HG02759 (cell line): ENCODE measurements around the gene EPC2.
A peak's percentile ranks its signal among the peaks of the same experiment; 100 is the strongest.

ENCODE experiments used
- ATAC-seq: cut with Tn5 transposase; IDR thresholded peaks from one replicate; pipeline ENCODE4 v1.9.1; 2021; ENCODE audit warnings: mild to moderate bottlenecking, moderate library complexity; ENCODE audit not compliant: unreplicated experiment

The EPC2 gene

GRCh38 chr2:148796735-148797512, 152.4 kb downstream of the EPC2 start:
- no peak for ATAC-seq

- no peak for ATAC-seq
Measured at GRCh38 chr2:148802448-148803220, 158.1 kb downstream of the EPC2 start.

- no peak for ATAC-seq
Measured at GRCh38 chr2:148810081-148810480, 165.5 kb downstream of the EPC2 start.

GRCh38 chr2:148812306-148812705, 167.8 kb downstream of the EPC2 start:
- ATAC-seq, result no peak

- peak; percentile 100 for ATAC-seq
Measured at GRCh38 chr2:148813603-148814065, 169.1 kb downstream of the EPC2 start.

GRCh38 chr2:148814143-148814859, 169.8 kb downstream of the EPC2 start:
- peak; percentile 1 for ATAC-seq

GRCh38 chr2:148814860-148815419, 170.4 kb downstream of the EPC2 start:
- ATAC-seq, result no peak

- no peak for ATAC-seq
Measured at GRCh38 chr2:148816176-148816575, 171.6 kb downstream of the EPC2 start.

GRCh38 chr2:148817210-148817708, 172.7 kb downstream of the EPC2 start:
- no peak for ATAC-seq

- ATAC-seq, result no peak
Measured at GRCh38 chr2:148819019-148819585, 174.6 kb downstream of the EPC2 start.

- ATAC-seq, result no peak
Measured at GRCh38 chr2:148824190-148824589, 179.6 kb downstream of the EPC2 start.

GRCh38 chr2:148826791-148827190, 182.2 kb downstream of the EPC2 start:
- no peak for ATAC-seq

- no peak for ATAC-seq
Measured at GRCh38 chr2:148828941-148829340, 184.4 kb downstream of the EPC2 start.

GRCh38 chr2:148829618-148830017, 185.1 kb downstream of the EPC2 start:
- no peak for ATAC-seq

- ATAC-seq, result no peak
Measured at GRCh38 chr2:148832637-148833036, 188.1 kb downstream of the EPC2 start.
